Ishikawa (cell line): ENCODE measurements around the gene ZFP36L2.

Experiments
- CEBPB ChIP-seq: IDR thresholded peaks from 2 replicates; pipeline ENCODE4 v1.6.1; 2012
- CREB1 ChIP-seq: IDR thresholded peaks from 2 replicates; pipeline ENCODE4 v1.6.1; 2012; ENCODE audit warnings: low read depth
- EGR1 ChIP-seq: IDR thresholded peaks from 2 replicates; pipeline ENCODE4 v1.6.1; 2012
- EP300 ChIP-seq: IDR thresholded peaks from 2 replicates; pipeline ENCODE4 v1.6.1; 2012; ENCODE audit warnings: borderline replicate concordance
- FOXM1 ChIP-seq: IDR thresholded peaks from 2 replicates; pipeline ENCODE4 v1.6.1; 2012; ENCODE audit warnings: low read depth, borderline replicate concordance
- NFIC ChIP-seq: IDR thresholded peaks from 2 replicates; pipeline ENCODE4 v1.6.1; 2012
- RAD21 ChIP-seq: IDR thresholded peaks from 2 replicates; pipeline ENCODE4 v1.6.1; 2012; ENCODE audit warnings: low read depth
- TAF1 ChIP-seq: IDR thresholded peaks from 2 replicates; pipeline ENCODE4 v1.6.1; 2012; ENCODE audit warnings: low read depth, mild to moderate bottlenecking
- TCF12 ChIP-seq: IDR thresholded peaks from 2 replicates; pipeline ENCODE4 v1.6.1; 2012; ENCODE audit warnings: low read depth
- TEAD4 ChIP-seq: IDR thresholded peaks from 2 replicates; pipeline ENCODE4 v1.6.1; 2012
- YY1 ChIP-seq: IDR thresholded peaks from 2 replicates; pipeline ENCODE4 v1.6.1; 2012; ENCODE audit warnings: low read depth
- ZBTB7A ChIP-seq: IDR thresholded peaks from 2 replicates; pipeline ENCODE4 v1.6.1; 2012; ENCODE audit warnings: low read depth
- TF ChIP-seq, protein P1 (sequence below): IDR thresholded peaks from 2 replicates; pipeline ENCODE4 v1.6.1; 2012
- TF ChIP-seq, protein P2 (sequence below): IDR thresholded peaks from 2 replicates; pipeline ENCODE4 v1.6.1; 2012; ENCODE audit warnings: low read depth, mild to moderate bottlenecking
- TF ChIP-seq, protein P3 (sequence below): IDR thresholded peaks from 2 replicates; pipeline ENCODE4 v1.6.1; 2012

ZFP36L2 gene

DNA sequence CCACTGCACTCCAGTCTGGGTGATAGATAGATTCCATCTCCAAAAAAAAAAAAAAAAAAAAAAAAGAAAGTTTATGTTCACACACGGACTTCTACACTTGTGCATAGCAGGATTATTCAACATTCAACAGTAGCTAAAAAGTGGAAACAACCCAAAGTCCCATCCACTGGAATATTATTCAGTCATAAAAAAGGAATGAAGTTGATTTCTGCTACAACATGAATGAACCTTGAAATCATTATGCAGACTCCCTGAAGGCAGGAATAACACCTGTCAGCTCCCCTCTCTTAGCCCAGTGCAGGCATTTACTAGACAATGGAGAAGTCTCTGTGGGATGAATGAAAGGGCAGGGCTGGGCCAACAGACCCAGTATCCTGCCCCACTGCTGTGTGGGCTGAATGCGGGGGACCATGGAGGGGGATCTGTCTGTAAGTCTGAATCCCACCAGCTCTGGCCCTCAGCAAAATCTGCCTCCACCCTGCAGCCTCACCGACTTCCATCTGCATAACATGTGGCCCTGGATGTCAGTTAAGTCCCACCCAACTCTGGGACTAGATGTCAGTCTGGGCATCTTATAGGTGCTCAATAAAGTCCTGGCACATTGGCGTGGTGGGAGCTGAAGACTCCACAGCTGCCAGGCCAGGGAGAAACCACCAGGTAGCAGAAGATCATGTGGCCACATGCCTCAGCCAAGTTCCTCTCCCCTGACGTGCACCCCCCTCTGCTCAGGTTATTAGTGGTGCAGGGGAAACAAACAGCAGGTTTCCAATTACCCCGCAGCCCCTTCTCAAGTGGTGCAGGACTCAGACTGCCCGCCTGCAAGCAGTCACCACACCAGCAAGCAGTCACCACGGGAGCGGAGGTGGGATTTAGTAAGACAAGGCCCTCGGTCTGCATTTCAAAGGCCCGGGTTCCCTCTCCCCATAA lies 8.9 kb downstream of the ZFP36L2 start:
- TF ChIP-seq, protein P1, sequence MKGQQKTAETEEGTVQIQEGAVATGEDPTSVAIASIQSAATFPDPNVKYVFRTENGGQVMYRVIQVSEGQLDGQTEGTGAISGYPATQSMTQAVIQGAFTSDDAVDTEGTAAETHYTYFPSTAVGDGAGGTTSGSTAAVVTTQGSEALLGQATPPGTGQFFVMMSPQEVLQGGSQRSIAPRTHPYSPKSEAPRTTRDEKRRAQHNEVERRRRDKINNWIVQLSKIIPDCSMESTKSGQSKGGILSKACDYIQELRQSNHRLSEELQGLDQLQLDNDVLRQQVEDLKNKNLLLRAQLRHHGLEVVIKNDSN = peak; percentile 28
- no peak for TF ChIP-seq TAF1

DNA sequence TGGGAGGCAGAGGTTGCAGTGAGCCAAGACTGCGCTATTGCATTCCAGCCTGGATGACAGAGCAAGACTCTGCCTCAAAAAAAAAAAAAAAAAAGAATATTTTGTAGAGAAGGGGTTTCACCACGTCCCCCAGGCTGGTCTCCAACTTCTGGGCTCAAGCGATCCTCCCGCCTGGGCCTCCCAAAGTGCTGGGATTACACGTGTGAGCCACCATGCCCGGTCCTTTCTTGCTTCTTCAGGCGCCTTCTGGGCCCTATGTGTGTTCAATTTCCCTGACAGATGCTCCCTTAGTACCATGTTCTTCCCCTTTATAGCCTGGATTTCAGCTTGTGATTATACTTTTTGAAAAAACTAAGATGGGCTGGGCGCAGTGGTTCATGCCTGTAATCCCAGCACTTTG lies 9.8 kb downstream of the ZFP36L2 start:
- no peak for TF ChIP-seq CREB1
- TF ChIP-seq TEAD4 = no peak
- no peak for TF ChIP-seq TAF1
- TF ChIP-seq, protein P1 = no peak
- TF ChIP-seq, protein P2, sequence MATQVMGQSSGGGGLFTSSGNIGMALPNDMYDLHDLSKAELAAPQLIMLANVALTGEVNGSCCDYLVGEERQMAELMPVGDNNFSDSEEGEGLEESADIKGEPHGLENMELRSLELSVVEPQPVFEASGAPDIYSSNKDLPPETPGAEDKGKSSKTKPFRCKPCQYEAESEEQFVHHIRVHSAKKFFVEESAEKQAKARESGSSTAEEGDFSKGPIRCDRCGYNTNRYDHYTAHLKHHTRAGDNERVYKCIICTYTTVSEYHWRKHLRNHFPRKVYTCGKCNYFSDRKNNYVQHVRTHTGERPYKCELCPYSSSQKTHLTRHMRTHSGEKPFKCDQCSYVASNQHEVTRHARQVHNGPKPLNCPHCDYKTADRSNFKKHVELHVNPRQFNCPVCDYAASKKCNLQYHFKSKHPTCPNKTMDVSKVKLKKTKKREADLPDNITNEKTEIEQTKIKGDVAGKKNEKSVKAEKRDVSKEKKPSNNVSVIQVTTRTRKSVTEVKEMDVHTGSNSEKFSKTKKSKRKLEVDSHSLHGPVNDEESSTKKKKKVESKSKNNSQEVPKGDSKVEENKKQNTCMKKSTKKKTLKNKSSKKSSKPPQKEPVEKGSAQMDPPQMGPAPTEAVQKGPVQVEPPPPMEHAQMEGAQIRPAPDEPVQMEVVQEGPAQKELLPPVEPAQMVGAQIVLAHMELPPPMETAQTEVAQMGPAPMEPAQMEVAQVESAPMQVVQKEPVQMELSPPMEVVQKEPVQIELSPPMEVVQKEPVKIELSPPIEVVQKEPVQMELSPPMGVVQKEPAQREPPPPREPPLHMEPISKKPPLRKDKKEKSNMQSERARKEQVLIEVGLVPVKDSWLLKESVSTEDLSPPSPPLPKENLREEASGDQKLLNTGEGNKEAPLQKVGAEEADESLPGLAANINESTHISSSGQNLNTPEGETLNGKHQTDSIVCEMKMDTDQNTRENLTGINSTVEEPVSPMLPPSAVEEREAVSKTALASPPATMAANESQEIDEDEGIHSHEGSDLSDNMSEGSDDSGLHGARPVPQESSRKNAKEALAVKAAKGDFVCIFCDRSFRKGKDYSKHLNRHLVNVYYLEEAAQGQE = no peak
- TF ChIP-seq TCF12 = no peak
- TF ChIP-seq NFIC = no peak
- no peak for TF ChIP-seq EGR1
- no peak for TF ChIP-seq RAD21
- no peak for TF ChIP-seq YY1
- no peak for TF ChIP-seq ZBTB7A
- no peak for TF ChIP-seq FOXM1
- TF ChIP-seq CEBPB = no peak
- TF ChIP-seq, protein P3, sequence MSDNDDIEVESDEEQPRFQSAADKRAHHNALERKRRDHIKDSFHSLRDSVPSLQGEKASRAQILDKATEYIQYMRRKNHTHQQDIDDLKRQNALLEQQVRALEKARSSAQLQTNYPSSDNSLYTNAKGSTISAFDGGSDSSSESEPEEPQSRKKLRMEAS = no peak
- no peak for TF ChIP-seq EP300

DNA sequence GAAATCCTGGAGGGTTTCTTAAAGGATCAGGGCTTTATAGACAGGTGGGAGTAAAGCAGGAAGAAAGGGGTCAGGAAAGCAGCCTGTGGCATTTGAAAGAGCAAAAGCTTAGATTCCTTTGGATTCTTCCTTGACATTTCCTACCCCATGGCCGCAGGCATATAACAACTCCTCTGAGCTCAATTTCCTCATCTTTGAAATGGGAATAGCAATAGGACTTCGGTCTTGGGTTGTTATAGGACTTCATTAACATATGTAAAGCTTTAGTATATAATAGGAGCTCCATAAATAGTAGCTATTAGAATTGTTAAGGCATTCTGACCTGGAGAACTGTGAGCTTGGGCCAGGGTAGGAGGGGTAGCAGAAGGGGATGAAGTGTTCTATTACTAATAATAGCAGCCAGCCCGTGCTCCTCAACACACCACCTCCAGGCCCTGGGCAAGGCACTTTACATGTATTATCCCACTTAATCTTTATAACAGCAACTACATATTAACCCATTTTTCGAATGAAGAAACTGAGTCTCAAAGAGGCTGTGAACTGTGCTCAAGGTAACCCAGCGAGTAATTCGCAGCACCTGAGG lies 10.6 kb downstream of the ZFP36L2 start:
- TF ChIP-seq CREB1 = no peak
- TF ChIP-seq, protein P1 = no peak
- no peak for TF ChIP-seq EGR1
- no peak for TF ChIP-seq TCF12
- no peak for TF ChIP-seq YY1
- TF ChIP-seq, protein P3 = no peak
- no peak for TF ChIP-seq CEBPB
- no peak for TF ChIP-seq NFIC
- TF ChIP-seq RAD21 = no peak
- TF ChIP-seq TEAD4 = no peak

DNA sequence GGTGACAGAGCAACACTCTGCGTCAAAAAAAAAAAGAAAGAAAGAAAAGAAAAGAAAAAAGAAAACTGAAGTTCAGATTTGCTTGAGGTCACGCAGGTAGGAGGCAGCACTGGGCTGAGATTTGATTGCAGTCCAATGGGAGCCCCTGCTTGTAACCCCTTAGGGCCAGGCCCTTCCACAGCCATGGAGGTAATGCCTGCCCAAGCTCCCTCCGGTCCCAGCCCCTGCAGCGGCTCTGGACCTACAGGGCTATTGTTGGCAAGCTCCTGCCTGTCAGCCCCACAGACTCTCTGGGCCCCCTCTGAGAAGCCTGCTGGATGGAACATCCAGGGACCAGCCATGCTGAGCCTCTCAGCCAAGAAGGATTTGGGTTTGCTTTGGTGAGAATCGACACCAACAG lies 12.2 kb downstream of the ZFP36L2 start:
- TF ChIP-seq NFIC (no peak), EGR1 (no peak), TCF12 (no peak)

DNA sequence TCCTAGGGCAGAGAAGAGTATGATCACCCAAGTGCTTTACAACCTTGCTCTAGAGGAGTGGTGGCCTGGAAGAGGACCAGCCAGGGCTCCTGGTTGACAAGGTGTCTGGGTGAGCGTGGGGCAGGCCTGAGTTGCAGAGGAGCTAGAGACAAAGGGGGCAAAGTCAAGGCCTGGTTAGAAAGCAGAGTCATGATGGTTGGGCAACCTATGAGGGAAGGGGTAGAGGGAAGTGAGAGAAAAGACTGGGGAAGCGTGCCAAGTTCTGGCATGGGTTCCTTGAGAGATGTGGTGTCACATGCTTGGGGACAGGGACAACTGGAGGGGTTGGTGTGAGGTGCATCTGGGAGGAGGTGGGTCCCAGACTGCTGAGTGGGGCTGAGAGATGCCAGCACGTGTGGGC lies 13.5 kb downstream of the ZFP36L2 start:
- TF ChIP-seq CEBPB (no peak), TEAD4 (no peak), EGR1 (no peak), TCF12 (no peak)
- TF ChIP-seq, protein P3 = no peak
- TF ChIP-seq, protein P1 = no peak

DNA sequence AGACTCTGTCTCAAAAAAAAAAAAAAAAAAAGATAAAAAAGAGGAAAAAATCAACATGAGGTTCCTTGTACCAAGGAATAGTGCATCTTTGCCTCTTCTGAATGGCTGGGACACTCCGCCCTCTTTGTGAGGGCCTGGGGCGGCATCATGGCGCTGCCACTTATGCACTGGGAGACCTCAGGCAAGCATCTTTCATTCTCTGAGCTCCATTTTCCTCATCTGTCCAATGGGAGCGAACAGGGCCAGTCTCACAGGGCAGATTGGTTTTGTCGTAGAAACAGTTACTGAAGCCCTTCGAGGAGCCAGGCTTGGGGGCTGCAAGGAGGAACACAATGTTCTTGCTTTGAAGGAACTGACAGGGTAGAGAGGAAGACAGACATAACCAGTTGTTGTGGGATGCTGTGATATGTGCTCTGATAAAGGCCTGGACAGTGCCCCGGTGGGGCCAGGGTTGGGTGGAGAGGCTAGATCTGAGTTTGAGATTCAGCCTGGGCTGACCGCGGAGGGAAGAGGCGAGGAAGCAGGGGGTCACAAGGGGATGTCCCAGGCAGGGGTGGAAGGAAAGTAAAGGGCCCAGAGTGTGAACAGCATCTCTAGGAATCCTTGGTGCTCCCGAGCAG lies 14.1 kb downstream of the ZFP36L2 start:
- TF ChIP-seq YY1 (no peak), CEBPB (no peak), RAD21 (no peak), NFIC (no peak), CREB1 (no peak), ZBTB7A (no peak), TCF12 (no peak), EGR1 (no peak)
- TF ChIP-seq, protein P2 = no peak
- TF ChIP-seq, protein P1 = no peak
- TF ChIP-seq, protein P3 = no peak
